K562 (cell line): ENCODE measurements around the gene NNAT. TPM values are rescaled to one million over a fixed set of nuclear protein-coding genes. Genes with fewer than 3 reads are reported as not detected.

Source experiments
- BCL6 ChIP-seq: fragments of 250-450 bp; sonication (Bioruptor Pico); IDR thresholded peaks from 2 replicates; pipeline ENCODE4 v1.4.0; 2020
- C11orf30 ChIP-seq: fragments of 450-650 bp; IDR thresholded peaks from 2 replicates; pipeline ENCODE4 v1.6.1; 2016; ENCODE audit warnings: low read depth, mild to moderate bottlenecking
- ETV6 ChIP-seq, 3 experiments: fragments of 150-350 bp in 1 of 3; sonication (generic) in 1 of 3; formaldehyde crosslinking in 1 of 3; IDR thresholded peaks; 2 replicates each; pipeline versions ENCODE4 v1.6.1 to v1.8.0; 2014 to 2022; ENCODE audit warnings: borderline replicate concordance in 2 of 3, low read depth in 2 of 3, antibody characterized with exemption in 1 of 3, low read length in 1 of 3, mild to moderate bottlenecking in 1 of 3, missing genetic modification reagents in 1 of 3
- FOSL1 ChIP-seq: fragments of 200-800 bp; sonication (Bioruptor generic); conservative IDR thresholded peaks from 2 replicates; pipeline ENCODE4 v1.6.1; 2016; ENCODE audit warnings: missing genetic modification characterization, missing compliant biosample characterization
- GABPB1 ChIP-seq: sonication (generic); formaldehyde crosslinking; IDR thresholded peaks from 2 replicates; pipeline ENCODE4 v1.8.0; 2022; ENCODE audit warnings: mild to moderate bottlenecking, missing genetic modification reagents
- HDAC2 ChIP-seq: fragments of 450-650 bp; IDR thresholded peaks from 2 replicates; pipeline ENCODE4 v1.6.1; 2016; ENCODE audit warnings: mild to moderate bottlenecking
- IRF1 ChIP-seq: sonication (generic); formaldehyde crosslinking; IDR thresholded peaks from 2 replicates; pipeline ENCODE4 v1.8.0; 2022; ENCODE audit warnings: missing genetic modification reagents, mild to moderate bottlenecking, borderline replicate concordance
- KAT8 ChIP-seq: fragments of 450-650 bp; IDR thresholded peaks from 2 replicates; pipeline ENCODE4 v1.6.1; 2016; ENCODE audit warnings: low read depth, mild to moderate bottlenecking
- MTA1 ChIP-seq: fragments of 450-650 bp; IDR thresholded peaks from 2 replicates; pipeline ENCODE4 v1.6.1; 2017; ENCODE audit warnings: borderline replicate concordance
- MXI1 ChIP-seq: IDR thresholded peaks from 2 replicates; pipeline ENCODE4 v1.6.1; 2011; ENCODE audit warnings: low read depth, mild to moderate bottlenecking, improper control_type of control experiment, low read length
- MYC ChIP-seq, 2 experiments: fragments of 250-450 bp in 1 of 2; sonication (Bioruptor Pico) in 1 of 2; IDR thresholded peaks; 2 replicates each; pipeline versions ENCODE4 v1.5.1 to v1.6.1; 2012 to 2021; ENCODE audit warnings: low read depth in 2 of 2, borderline replicate concordance in 1 of 2, improper control_type of control experiment in 1 of 2, low read length in 1 of 2, mild to moderate bottlenecking in 1 of 2, moderate library complexity in 1 of 2
- PCBP1 ChIP-seq: fragments of 200-400 bp; formaldehyde crosslinking; IDR thresholded peaks from 2 replicates; pipeline ENCODE4 v1.6.1; 2018; ENCODE audit warnings: mild to moderate bottlenecking, low read depth, low read length; ENCODE audit not compliant: poor library complexity, severe bottlenecking
- PHF20 ChIP-seq: fragments of 450-650 bp; IDR thresholded peaks from 2 replicates; pipeline ENCODE4 v1.6.1; 2018; ENCODE audit not compliant: partially characterized antibody
- PHTF2 ChIP-seq: fragments of 250-450 bp; sonication (Bioruptor Pico); IDR thresholded peaks from 2 replicates; pipeline ENCODE4 v1.5.0; 2021; ENCODE audit warnings: mild to moderate bottlenecking
- POLR2A ChIP-seq: fragments of 450-650 bp; conservative IDR thresholded peaks from 2 replicates; pipeline ENCODE4 v1.6.1; 2016
- POLR2G ChIP-seq: fragments of 200-400 bp; formaldehyde crosslinking; IDR thresholded peaks from 2 replicates; pipeline ENCODE4 v1.6.1; 2017; ENCODE audit warnings: low read depth, mild to moderate bottlenecking, antibody characterized with exemption, low read length, moderate library complexity
- RUNX1 ChIP-seq: sonication (generic); IDR thresholded peaks from 2 replicates; pipeline ENCODE4 v1.6.1; 2016; ENCODE audit warnings: antibody characterized with exemption, low read depth
- SMAD2 ChIP-seq: fragments of 150-350 bp; IDR thresholded peaks from 2 replicates; pipeline ENCODE4 v1.6.1; 2014; ENCODE audit warnings: low read depth, mild to moderate bottlenecking, low read length
- TARDBP ChIP-seq: fragments of 450-650 bp; IDR thresholded peaks from 2 replicates; pipeline ENCODE4 v1.6.1; 2016
- THRA ChIP-seq: fragments of 450-650 bp; IDR thresholded peaks from 2 replicates; pipeline ENCODE4 v1.6.1; 2017; ENCODE audit warnings: mild to moderate bottlenecking, moderate library complexity
- XRCC3 ChIP-seq: fragments of 450-650 bp; IDR thresholded peaks from 2 replicates; pipeline ENCODE4 v1.6.1; 2017; ENCODE audit warnings: mild to moderate bottlenecking, moderate library complexity
- ZNF12 ChIP-seq: sonication (generic); formaldehyde crosslinking; IDR thresholded peaks from 2 replicates; pipeline ENCODE4 v1.4.0; 2020; ENCODE audit warnings: mild to moderate bottlenecking, missing genetic modification reagents
- ZNF57 ChIP-seq: fragments of 450-650 bp; formaldehyde crosslinking; IDR thresholded peaks from 2 replicates; pipeline ENCODE4 v1.4.0; 2020; ENCODE audit warnings: mild to moderate bottlenecking, moderate library complexity
- ZNF785 ChIP-seq: fragments of 250-450 bp; sonication (Bioruptor Pico); IDR thresholded peaks from 2 replicates; pipeline ENCODE4 v1.4.0; 2020; ENCODE audit warnings: mild to moderate bottlenecking
- polyA plus RNA-seq, 8 experiments: library from polyadenylated mRNA; depleted of rRNA in 4 of 8; stranded (reverse) in 5 of 8; unstranded in 3 of 8; fragments of >200 nt; fragmentation: Nextera tagmentation in 2 of 8; fragmentation: Illumina TruSeq in 1 of 8; extraction: Ambion mirVana in 2 of 8; extraction: Trizol in 1 of 8; gene quantifications; 2 replicates each; pipeline versions ENCODE4 v1.2.1 to v1.2.3, GENCODE V29; 2011 to 2014; ENCODE audit warnings: inconsistent platforms in 1 of 8, missing spikeins in 1 of 8
- total RNA-seq, 7 experiments: library from RNA; depleted of rRNA in 6 of 7; stranded (reverse); fragments of >200 nt in 6 of 7; fragmentation: Illumina TruSeq in 2 of 7; extraction: Trizol in 2 of 7; gene quantifications; 2 replicates each; pipeline versions ENCODE4 v1.2.1 to v1.2.3, GENCODE V29; 2011 to 2021; ENCODE audit warnings: low replicate concordance in 1 of 7
- TF ChIP-seq, protein P1 (sequence below): sonication (generic); formaldehyde crosslinking; IDR thresholded peaks from 2 replicates; pipeline ENCODE4 v1.8.0; 2022; ENCODE audit warnings: mild to moderate bottlenecking, missing genetic modification reagents, borderline replicate concordance

NNAT gene
- total and polyA plus RNA-seq, 9 of the 15 experiments (the other 6 are each of a cell fraction or from before 2014, with no cell fraction given), result 0.13 TPM; not detected in 8

- TF ChIP-seq ETV6 (IDR thresholded peaks at IDR 0.05; ENCODE audit: borderline replicate concordance in 1 of 2, low read depth in 2 of 2, low read length in 1 of 2), result no peak
- TF ChIP-seq ETV6 (CRISPR knock-in tag; IDR thresholded peaks at IDR 0.05; ENCODE audit: borderline replicate concordance), result no peak
- peak; percentile 58 for TF ChIP-seq PHF20
- TF ChIP-seq BCL6, result no peak
- peak; percentile 91 for TF ChIP-seq MTA1
- no peak for TF ChIP-seq RUNX1
- 0 out of 2 replicates have a peak, but pooled peaks have one; percentile 42 for TF ChIP-seq HDAC2
- TF ChIP-seq ZNF12 (CRISPR knock-in tag), result no peak
- TF ChIP-seq IRF1, result no peak
- no peak for TF ChIP-seq PHTF2 (CRISPR knock-in tag)
- TF ChIP-seq SMAD2, result no peak
- TF ChIP-seq TARDBP, result no peak
- TF ChIP-seq ZNF785 (CRISPR knock-in tag), result no peak
- TF ChIP-seq THRA, result no peak
- TF ChIP-seq C11orf30, result peak; percentile 82
- TF ChIP-seq GABPB1 (CRISPR knock-in tag), result peak; percentile 60; the same call in 1 of the 2 replicates
- TF ChIP-seq, protein P1, sequence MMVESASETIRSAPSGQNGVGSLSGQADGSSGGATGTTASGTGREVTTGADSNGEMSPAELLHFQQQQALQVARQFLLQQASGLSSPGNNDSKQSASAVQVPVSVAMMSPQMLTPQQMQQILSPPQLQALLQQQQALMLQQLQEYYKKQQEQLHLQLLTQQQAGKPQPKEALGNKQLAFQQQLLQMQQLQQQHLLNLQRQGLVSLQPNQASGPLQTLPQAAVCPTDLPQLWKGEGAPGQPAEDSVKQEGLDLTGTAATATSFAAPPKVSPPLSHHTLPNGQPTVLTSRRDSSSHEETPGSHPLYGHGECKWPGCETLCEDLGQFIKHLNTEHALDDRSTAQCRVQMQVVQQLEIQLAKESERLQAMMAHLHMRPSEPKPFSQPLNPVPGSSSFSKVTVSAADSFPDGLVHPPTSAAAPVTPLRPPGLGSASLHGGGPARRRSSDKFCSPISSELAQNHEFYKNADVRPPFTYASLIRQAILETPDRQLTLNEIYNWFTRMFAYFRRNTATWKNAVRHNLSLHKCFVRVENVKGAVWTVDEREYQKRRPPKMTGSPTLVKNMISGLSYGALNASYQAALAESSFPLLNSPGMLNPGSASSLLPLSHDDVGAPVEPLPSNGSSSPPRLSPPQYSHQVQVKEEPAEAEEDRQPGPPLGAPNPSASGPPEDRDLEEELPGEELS (CRISPR knock-in tag), result no peak
- no peak for TF ChIP-seq XRCC3
- peak; percentile 73 for TF ChIP-seq MYC (IDR thresholded peaks at IDR 0.05; ENCODE audit: low read depth, low read length)
- TF ChIP-seq MYC (CRISPR knock-in tag; IDR thresholded peaks at IDR 0.05; ENCODE audit: borderline replicate concordance, low read depth), result peak; percentile 67; the same call in 1 of the 2 replicates
- peak; percentile 84 for TF ChIP-seq POLR2A
- no peak; the same call in 1 of the 2 replicates for TF ChIP-seq FOSL1 (tag)
- no peak for TF ChIP-seq ZNF57 (CRISPR knock-in tag)
- TF ChIP-seq POLR2G, result peak; percentile 96
- no peak for TF ChIP-seq KAT8
- no peak for TF ChIP-seq MXI1
- TF ChIP-seq PCBP1, result no peak
Measured at GRCh38 chr20:37527638-37528445, 6.8 kb downstream of the NNAT start, which contains the start of gene BLCAP (continued).
